Prostate gland (tissue), 2 donors: ENCODE results near the gene ZNF226. TPM values are rescaled to one million over a fixed set of nuclear protein-coding genes. Genes with fewer than 3 reads are reported as not detected.
"Not testable (repeated sequence)": the region's sequence is repeated elsewhere in the genome, so short reads cannot be mapped to it uniquely, and the experiment has no call there.

Source experiments
- DNase-seq: peaks from one replicate; pipeline ENCODE4 v3.0.0-alpha.2; 2019; ENCODE audit warnings: low spot score
- H3K27ac ChIP-seq, 2 donors: fragments of 200-600 bp; sonication (generic); 2 replicates each; pipeline ENCODE4 v1.5.1; 2017 to 2019
- H3K27me3 ChIP-seq: fragments of 200-600 bp; sonication (generic); replicated peaks from 2 replicates; pipeline ENCODE4 v1.5.1; 2019; ENCODE audit not compliant: insufficient read depth
- H3K36me3 ChIP-seq, 2 donors: fragments of 200-600 bp; sonication (generic); 1 replicate in 1 of 2; 2 replicates in 1 of 2; pipeline versions ENCODE4 v1.5.1 to v1.8.1; 2017 to 2019
- H3K4me1 ChIP-seq: fragments of 200-600 bp; sonication (generic); replicated peaks from 2 replicates; pipeline ENCODE4 v1.5.1; 2019
- H3K4me3 ChIP-seq, 2 donors: fragments of 200-600 bp; sonication (generic); 2 replicates each; pipeline ENCODE4 v1.5.1; 2017 to 2019
- H3K9me3 ChIP-seq: fragments of 200-600 bp; sonication (generic); 2 replicates; pipeline ENCODE4 v1.5.1; 2017
- CTCF ChIP-seq, 4 experiments: fragments of 200-600 bp in 2 of 4; fragments of 450-650 bp in 2 of 4; sonication (generic) in 2 of 4; IDR thresholded peaks; 1 replicate in 3 of 4; 2 replicates in 1 of 4; pipeline ENCODE4 v1.5.1; 2016 to 2019; ENCODE audit warnings: antibody characterized with exemption in 4 of 4, mild to moderate bottlenecking in 2 of 4, moderate library complexity in 2 of 4
- POLR2A ChIP-seq: fragments of 450-650 bp; IDR thresholded peaks from one replicate; pipeline ENCODE4 v1.6.1; 2016; ENCODE audit warnings: antibody characterized with exemption, mild to moderate bottlenecking
- POLR2AphosphoS5 ChIP-seq: sonication (generic); formaldehyde crosslinking; IDR thresholded peaks from one replicate; pipeline ENCODE4 v1.6.1; 2017; ENCODE audit warnings: antibody characterized with exemption
- WGBS: methylation state at CpG from one replicate; pipeline ENCODE4 v1.1.5; 2018; 5-methylcytosine and 5-hydroxymethylcytosine counted together
- intact Hi-C: fragments of 100-400 bp; cut with DNase I; formaldehyde crosslinking; loops from one replicate; pipeline ENCODE4 v1.14.2; 2022
- total RNA-seq, 2 donors: library from RNA; depleted of rRNA; stranded (reverse); fragments of >200 nt; gene quantifications; one replicate each; pipeline ENCODE4 v1.1.0, GENCODE V29; 2016

Gene ZNF226
- 10 to 100 TPM; 35.9 to 48.4 TPM for total RNA-seq

GRCh38 chr19:44164673-44165512 lies at the start of gene ZNF226:
Gene ZNF226, plus strand, starts transcription at chr19:44165100. Its CDS starts 4,981 bp downstream, at chr19:44170081.
- Histone ChIP-seq H3K27me3 (no peaks in the 10 kb centered on the region), H3K4me1 (peaks cover 6% of the 10 kb centered on the region), H3K27ac (peak within 1 kb of the TSS; percentile 80 to 88), H3K9me3 (no peaks in the 10 kb centered on the region), H3K4me3 (peak within 1 kb of the TSS; percentile 71 to 84), H3K36me3 (peaks cover 7% of the 10 kb centered on the region in 2 donors)
- TF ChIP-seq POLR2AphosphoS5 (peak; percentile 98), POLR2A (peak; percentile 55), CTCF (IDR thresholded peaks at IDR 0.05) (no peak)
- peak; percentile 97 for DNase-seq
- intact Hi-C loops: loop anchor here (2.0 to 5.0 kb wide), 2 partner anchors 48 to 53 kb away; partner anchors contain the start of genes ZNF225 and ZNF227
- under 1% methylated on average over 32 of the region's 32 CpGs for WGBS

GRCh38 chr19:44121162-44121561 lies 43.7 kb upstream of the ZNF226 start:
- H3K27ac ChIP-seq, DNase-seq, H3K4me3 ChIP-seq, H3K36me3 ChIP-seq, intact Hi-C loops, H3K9me3 ChIP-seq, H3K27me3 ChIP-seq, H3K4me1 ChIP-seq: not testable (repeated sequence)
- WGBS: 97% methylated on average over 4 of the region's 4 CpGs

GRCh38 chr19:44131955-44132354 lies 32.9 kb upstream of the ZNF226 start:
- Histone ChIP-seq H3K9me3 (no peaks in the 10 kb centered on the region), H3K4me3 (no peak overlapping the region), H3K4me1 (no peaks in the 10 kb centered on the region), H3K27me3 (no peaks in the 10 kb centered on the region), H3K27ac (no peak overlapping the region), H3K36me3 (peaks cover 0 to 10% of the 10 kb centered on the region in 2 donors)
- intact Hi-C loops: no loop called here
- WGBS: 94% methylated on average over 5 of the region's 5 CpGs
- TF ChIP-seq POLR2AphosphoS5 (no peak), POLR2A (no peak), CTCF (IDR thresholded peaks at IDR 0.05) (no peak)
- DNase-seq: no peak

- H3K4me3 ChIP-seq: peak within 1 kb of the TSS; percentile 73 to 81
- no peaks in the 10 kb centered on the region for H3K36me3 ChIP-seq
- H3K9me3 ChIP-seq: no peaks in the 10 kb centered on the region
- peak within 1 kb of the TSS; percentile 66 to 75 for H3K27ac ChIP-seq
- 1% methylated on average over 51 of the region's 52 CpGs for WGBS
- intact Hi-C loops: no loop called here
- peak; percentile 85 for DNase-seq
- H3K4me1 ChIP-seq: no peaks in the 10 kb centered on the region
- TF ChIP-seq CTCF (IDR thresholded peaks at IDR 0.05) (no peak), POLR2AphosphoS5 (peak; percentile 85)
- no peaks in the 10 kb centered on the region for H3K27me3 ChIP-seq
Measured at GRCh38 chr19:44141191-44142058, 23.5 kb upstream of the ZNF226 start, which contains the start of gene ZNF234. Gene ZNF234, plus strand, starts transcription at chr19:44141554. Its CDS starts 3,079 bp downstream, at chr19:44144633.

- Histone ChIP-seq H3K27me3 (no peaks in the 10 kb centered on the region), H3K36me3 (no peaks in the 10 kb centered on the region), H3K27ac (peak overlapping the region; percentile 66 to 75), H3K4me1 (no peaks in the 10 kb centered on the region), H3K4me3 (peak overlapping the region; percentile 73 to 81), H3K9me3 (no peaks in the 10 kb centered on the region)
- TF ChIP-seq POLR2AphosphoS5 (no peak), CTCF (IDR thresholded peaks at IDR 0.05) (no peak), POLR2A (no peak)
- intact Hi-C loops: no loop called here
- DNase-seq: no peak
- 3% methylated on average over 13 of the region's 13 CpGs for WGBS
Measured at GRCh38 chr19:44142059-44142433, 22.9 kb upstream of the ZNF226 start.
